Measurements from ENCODE around the gene CD300A.

DNA sequence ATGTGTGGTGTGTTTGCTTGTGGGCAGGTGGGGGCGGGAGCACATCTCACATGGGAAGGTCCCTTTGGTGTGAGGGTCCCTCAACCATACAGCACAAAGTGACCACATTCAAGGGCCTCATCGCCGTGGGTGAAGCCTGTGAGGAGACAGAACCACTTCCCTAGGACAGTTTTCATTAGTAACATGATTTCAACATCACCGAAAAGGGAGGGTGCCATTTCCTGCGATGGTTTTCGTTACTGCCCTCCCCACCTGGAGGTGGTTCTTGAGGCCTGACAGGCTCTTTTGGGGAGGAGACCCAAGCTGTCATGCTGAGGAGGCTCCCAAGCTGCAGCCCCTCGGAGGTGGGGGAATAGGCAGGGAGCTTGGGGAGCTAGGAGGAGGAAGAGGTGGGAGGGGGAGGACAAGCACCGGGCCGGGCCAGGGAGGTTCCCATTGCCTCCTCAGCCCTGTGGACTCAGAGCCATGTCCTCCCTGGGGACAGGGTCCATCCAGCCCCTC is 55.3 kb downstream of the CD300A start:
- TF ChIP-seq POLR2A (IDR thresholded peaks at IDR 0.05; ENCODE audit: low read length), result no peak
- no peak for TF ChIP-seq GATA1 (IDR thresholded peaks at IDR 0.05; ENCODE audit: low read depth, low read length)

Data from erythroblast (primary cell).